ENCODE results near the gene SAMD8. TPM values are rescaled to one million over a fixed set of nuclear protein-coding genes. Genes with fewer than 3 reads are reported as not detected.

Gene SAMD8
- total and polyA plus RNA-seq, 2 of the 8 experiments (the other 6 are each of a cell fraction or from before 2014, with no cell fraction given) = 11.7 to 20.9 TPM

DNA sequence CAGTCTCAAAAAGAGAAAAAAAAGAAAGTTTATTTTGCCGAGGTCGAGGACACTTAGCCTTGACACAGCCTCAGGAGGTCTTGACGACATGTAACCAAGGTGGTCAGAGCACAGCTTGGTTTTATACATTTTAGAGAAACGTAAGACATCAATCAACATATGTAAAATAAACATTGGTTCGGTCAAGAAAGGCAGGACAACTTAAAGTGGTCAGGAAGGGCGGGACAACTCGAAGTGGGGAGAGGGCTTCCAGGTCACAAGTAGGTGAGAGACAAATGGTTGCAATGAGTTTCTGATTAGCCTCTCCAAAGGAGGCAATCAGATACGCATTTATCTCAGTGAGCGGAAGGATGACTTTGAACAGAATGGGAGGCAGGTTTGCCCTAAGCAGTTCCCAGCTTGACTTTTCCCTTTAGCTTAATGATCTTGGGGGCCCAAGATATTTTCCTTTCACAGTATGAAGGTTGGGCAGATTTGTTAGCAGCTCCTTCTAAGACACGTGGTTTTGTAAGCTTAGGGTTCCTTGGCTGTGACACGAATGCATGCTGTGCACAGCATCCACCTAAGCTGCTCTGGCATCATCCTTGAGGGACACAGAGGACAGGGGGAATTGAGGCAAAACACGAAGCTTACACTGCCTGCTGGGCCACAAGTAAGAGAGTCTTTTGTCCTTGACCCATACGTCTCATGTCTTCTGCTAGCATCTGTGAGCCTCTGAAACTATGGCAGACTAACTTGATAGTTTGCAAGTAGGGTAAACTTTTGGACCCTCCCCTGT, 95.8 kb downstream of the SAMD8 start:
- H2BK20ac ChIP-seq (ENCODE audit: low read length) = no peak overlapping the region
- H2AFZ ChIP-seq (ENCODE audit: low read length) = no peak overlapping the region
- no peaks in the 10 kb centered on the region for H3K9me3 ChIP-seq (ENCODE audit: insufficient read depth in 2 of 2, low read depth in 1 of 2, low read length in 1 of 2)
- peaks cover 10% of the 10 kb centered on the region for H3K23me2 ChIP-seq (ENCODE audit: low read depth, low read length)
- no peak overlapping the region for H2AK5ac ChIP-seq (ENCODE audit: low read depth, low read length)
- H4K8ac ChIP-seq (ENCODE audit: extremely low read depth, insufficient read depth, low read length) = no peak overlapping the region
- no peak overlapping the region for H3K18ac ChIP-seq (ENCODE audit: extremely low read depth, low read length)
- H3K4ac ChIP-seq (replicated peaks; ENCODE audit: insufficient read length, low read depth, low read length) = no peak overlapping the region
- no peak overlapping the region for H3K14ac ChIP-seq (ENCODE audit: insufficient read length)
- peaks cover 3 to 18% (median 9%) of the 10 kb centered on the region in 4 experiments for H3K4me1 ChIP-seq (replicated peaks in 1 of 4; ENCODE audit: control insufficient read depth in 3 of 4, insufficient read depth in 4 of 4, low read length in 3 of 4)
- peaks cover 0 to 8% of the 10 kb centered on the region in 2 experiments for H4K20me1 ChIP-seq (replicated peaks in 1 of 2; ENCODE audit: control insufficient read depth in 1 of 2, insufficient read depth in 2 of 2, low read length in 2 of 2)
- TF ChIP-seq ZNF274 (IDR thresholded peaks at IDR 0.05; ENCODE audit: borderline replicate concordance, extremely low read depth, low read length) (no peak), BACH1 (IDR thresholded peaks at IDR 0.05; ENCODE audit: low read length) (no peak), CBX5 (IDR thresholded peaks at IDR 0.05; ENCODE audit: low read depth, low read length) (no peak), MAFK (IDR thresholded peaks at IDR 0.05; ENCODE audit: low read depth, low read length) (no peak)
- TF ChIP-seq, protein P1, sequence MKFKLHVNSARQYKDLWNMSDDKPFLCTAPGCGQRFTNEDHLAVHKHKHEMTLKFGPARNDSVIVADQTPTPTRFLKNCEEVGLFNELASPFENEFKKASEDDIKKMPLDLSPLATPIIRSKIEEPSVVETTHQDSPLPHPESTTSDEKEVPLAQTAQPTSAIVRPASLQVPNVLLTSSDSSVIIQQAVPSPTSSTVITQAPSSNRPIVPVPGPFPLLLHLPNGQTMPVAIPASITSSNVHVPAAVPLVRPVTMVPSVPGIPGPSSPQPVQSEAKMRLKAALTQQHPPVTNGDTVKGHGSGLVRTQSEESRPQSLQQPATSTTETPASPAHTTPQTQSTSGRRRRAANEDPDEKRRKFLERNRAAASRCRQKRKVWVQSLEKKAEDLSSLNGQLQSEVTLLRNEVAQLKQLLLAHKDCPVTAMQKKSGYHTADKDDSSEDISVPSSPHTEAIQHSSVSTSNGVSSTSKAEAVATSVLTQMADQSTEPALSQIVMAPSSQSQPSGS (IDR thresholded peaks at IDR 0.05; ENCODE audit: low read length) = no peak
- peak overlapping the region in 1 of 2 experiments; percentile 22; a peak in 1 of 4 replicates for H3K4me2 ChIP-seq (ENCODE audit: insufficient read depth in 1 of 2, low read depth in 2 of 2, low read length in 2 of 2)
- FAIRE-seq (no peak), DNase-seq (ENCODE audit: low read depth in 1 of 2, low spot score in 2 of 2) (no peak)
- H2BK120ac ChIP-seq (replicated peaks; ENCODE audit: low read depth, low read length) = no peak overlapping the region
- H3K79me1 ChIP-seq (ENCODE audit: low read depth, low read length) = no peaks in the 10 kb centered on the region
- H2BK12ac ChIP-seq (ENCODE audit: low read depth, low read length) = no peak overlapping the region; the same call in 1 of the 2 replicates
- no peak overlapping the region for H3K56ac ChIP-seq (replicated peaks; ENCODE audit: insufficient read length, low read depth, low read length)
- peaks cover 12 to 16% of the 10 kb centered on the region in 2 experiments for H3K79me2 ChIP-seq (ENCODE audit: control insufficient read depth in 1 of 2, insufficient read depth in 2 of 2, low read length in 2 of 2)
- H3K27me3 ChIP-seq (replicated peaks in 1 of 4; ENCODE audit: control insufficient read depth in 3 of 4, extremely low read depth in 1 of 4, insufficient read depth in 3 of 4, low read length in 3 of 4) = no peaks in the 10 kb centered on the region
- H3K27ac ChIP-seq (ENCODE audit: low read depth, low read length) = no peak overlapping the region
- no peak overlapping the region for H3K9ac ChIP-seq (replicated peaks in 1 of 4; ENCODE audit: extremely low read depth in 1 of 4, low read depth in 3 of 4, low read length in 3 of 4)
- H3K23ac ChIP-seq (ENCODE audit: insufficient read length) = no peak overlapping the region
- H2BK15ac ChIP-seq (ENCODE audit: low read length) = no peak overlapping the region
- H3K36me3 ChIP-seq (ENCODE audit: control insufficient read depth in 2 of 4, insufficient read depth in 4 of 4, low read length in 3 of 4) = peaks cover 0 to 6% (median under 1%) of the 10 kb centered on the region in 4 experiments; a peak in 2 of 8 replicates
- ChIA-PET POLR2A (ENCODE audit: partially characterized antibody) (interaction anchor here (0.7 to 36.7 kb wide), 4 partner anchors 9 to 23 kb away, joined by 3 to 801 read pairs (median 5); partner anchors contain the start of gene COMTD1), CTCF (ENCODE audit: partially characterized antibody) (interaction anchor here (0.6 to 11.0 kb wide), 7 partner anchors 10 to 242 kb away, joined by 4 to 128 read pairs (median 7); partner anchors contain the start of gene COMTD1)
- H3K4me3 ChIP-seq (ENCODE audit: extremely low read depth in 1 of 4, insufficient read depth in 2 of 4, low read depth in 3 of 4, low read length in 4 of 4) = no peak overlapping the region
- H4K91ac ChIP-seq (replicated peaks; ENCODE audit: insufficient read length, low read length) = no peak overlapping the region
- 81% methylated on average over 13 of the region's 13 CpGs; no CpG with 5 or more reads in 1 of the 2 experiments for WGBS, 2 experiments (ENCODE audit: extremely low coverage in 1 of 2, insufficient coverage in 1 of 2, insufficient read length in 1 of 2, insufficient replicate concordance in 2 of 2, low coverage in 1 of 2, low lambda C conversion rate in 2 of 2, missing lambda C conversion rate in 1 of 2)
- H4K5ac ChIP-seq (ENCODE audit: insufficient read length, low read depth, low read length) = no peak overlapping the region
- peak overlapping the region; percentile 36; the same call in 1 of the 2 replicates for H2BK5ac ChIP-seq (ENCODE audit: low read depth, low read length)

All from H1 (cell line).